ENCODE measurements around the gene DDRGK1. TPM values are rescaled to one million over a fixed set of nuclear protein-coding genes. Genes with fewer than 3 reads are reported as not detected.
A peak's percentile ranks its signal among the peaks of the same experiment; 100 is the strongest.

The DDRGK1 gene
- 10 to 100 TPM; 38.9 to 56.6 (median 50.9) TPM for polyA plus RNA-seq (ENCODE audit: insufficient read depth in 1 of 5, insufficient read length in 5 of 5, low replicate concordance in 1 of 5)
- long read RNA-seq, donor 1, transcript DDRGK1-201 (9 exons, 1,306 nt), result major isoform, 23 of 27 reads
- long read RNA-seq, donor 1, partial matches to known transcripts, result 0 of 27 reads
- long read RNA-seq, donor 1, other reads (novel, unspliced or antisense), result 0 of 27 reads
- long read RNA-seq, donor 2, transcript DDRGK1-201 (9 exons, 1,306 nt), result major isoform, 11 of 80 reads
- long read RNA-seq, donor 2, partial matches to known transcripts, result 34 of 80 reads
- long read RNA-seq, donor 2, other reads (novel, unspliced or antisense), result 32 of 80 reads
- long read RNA-seq, donor 3, transcript DDRGK1-201 (9 exons, 1,306 nt), result major isoform, 13 of 103 reads
- long read RNA-seq, donor 3, transcript DDRGK1-204 (2 exons, 865 nt), result minor isoform, 5 of 103 reads
- long read RNA-seq, donor 3, partial matches to known transcripts, result 37 of 103 reads
- long read RNA-seq, donor 3, other reads (novel, unspliced or antisense), result 48 of 103 reads
- long read RNA-seq, donor 4, transcript DDRGK1-201 (9 exons, 1,306 nt), result major isoform, 7 of 15 reads
- long read RNA-seq, donor 4, partial matches to known transcripts, result 5 of 15 reads
- long read RNA-seq, donor 4, other reads (novel, unspliced or antisense), result 0 of 15 reads
- long read RNA-seq, donor 5, transcript DDRGK1-201 (9 exons, 1,306 nt), result major isoform, 13 of 22 reads
- long read RNA-seq, donor 5, partial matches to known transcripts, result 5 of 22 reads
- long read RNA-seq, donor 5, other reads (novel, unspliced or antisense), result 0 of 22 reads
- long read RNA-seq, donor 6, transcript DDRGK1-201 (9 exons, 1,306 nt), result major isoform, 22 of 157 reads
- long read RNA-seq, donor 6, partial matches to known transcripts, result 68 of 157 reads
- long read RNA-seq, donor 6, other reads (novel, unspliced or antisense), result 61 of 157 reads
- long read RNA-seq, donor 7, transcript DDRGK1-201 (9 exons, 1,306 nt), result major isoform, 21 of 30 reads
- long read RNA-seq, donor 7, partial matches to known transcripts, result 5 of 30 reads
- long read RNA-seq, donor 7, other reads (novel, unspliced or antisense), result 0 of 30 reads
- long read RNA-seq, donor 8, partial matches to known transcripts, result 0 of 8 reads
- long read RNA-seq, donor 8, other reads (novel, unspliced or antisense), result 0 of 8 reads

DNA sequence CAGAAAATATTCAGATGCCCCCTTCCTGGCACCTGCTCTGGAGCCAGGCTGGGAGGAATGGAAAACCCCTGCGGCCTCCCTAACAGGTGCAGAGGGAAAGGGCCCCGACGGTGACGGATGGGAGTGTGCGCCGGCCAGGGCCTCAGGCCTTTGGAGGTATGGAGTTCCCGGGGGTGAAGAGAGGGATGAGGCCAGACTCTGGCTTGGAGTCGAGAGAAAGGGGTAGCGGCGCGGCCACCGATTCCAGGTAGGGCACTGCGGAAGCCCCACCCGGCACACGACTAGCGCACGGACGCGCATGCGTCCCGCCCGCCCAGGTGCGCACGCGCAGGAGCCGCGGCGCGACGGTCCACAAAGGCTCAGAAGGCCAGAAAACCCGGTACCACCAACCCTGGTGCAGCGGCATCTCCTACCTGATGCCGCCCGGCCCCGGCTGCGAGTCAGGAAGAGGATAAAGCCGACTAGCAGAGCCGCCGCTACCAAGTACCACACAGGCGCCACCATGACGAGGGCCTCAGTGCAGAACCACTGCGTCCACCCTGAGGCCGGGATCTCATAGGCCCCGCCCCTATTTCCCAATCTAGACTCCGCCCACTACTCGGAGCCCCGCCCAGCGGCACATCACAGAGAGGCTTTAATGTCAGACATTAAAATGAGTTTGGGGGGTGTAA, at the start of gene DDRGK1:
Gene DDRGK1 (minus strand): TSS at position 559 of the 671 bp plus-strand sequence. CDS start 55 bp downstream, at position 504.
- peak; percentile 86 to 87 for DNase-seq

DNA sequence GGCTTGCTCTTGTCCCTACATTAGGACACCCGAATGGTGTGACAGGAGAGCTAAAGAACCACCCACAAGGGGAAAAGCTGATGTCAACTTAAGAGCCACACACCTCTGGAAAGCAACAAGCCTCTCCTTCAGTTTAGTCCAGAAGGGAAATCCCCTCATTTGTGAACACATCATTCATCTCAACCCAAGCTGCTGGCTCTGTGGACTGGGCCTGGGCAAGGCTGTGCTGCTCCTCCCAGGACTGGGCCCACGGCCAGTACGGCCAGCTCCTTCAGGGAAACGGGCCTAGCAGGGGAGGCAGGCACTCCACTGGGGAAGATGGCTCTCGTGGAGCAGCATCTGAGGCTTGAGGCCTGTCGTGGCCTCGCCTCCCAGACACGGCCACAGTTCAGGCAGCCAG, 47.3 kb upstream of the DDRGK1 start:
- no peak for DNase-seq

DNA sequence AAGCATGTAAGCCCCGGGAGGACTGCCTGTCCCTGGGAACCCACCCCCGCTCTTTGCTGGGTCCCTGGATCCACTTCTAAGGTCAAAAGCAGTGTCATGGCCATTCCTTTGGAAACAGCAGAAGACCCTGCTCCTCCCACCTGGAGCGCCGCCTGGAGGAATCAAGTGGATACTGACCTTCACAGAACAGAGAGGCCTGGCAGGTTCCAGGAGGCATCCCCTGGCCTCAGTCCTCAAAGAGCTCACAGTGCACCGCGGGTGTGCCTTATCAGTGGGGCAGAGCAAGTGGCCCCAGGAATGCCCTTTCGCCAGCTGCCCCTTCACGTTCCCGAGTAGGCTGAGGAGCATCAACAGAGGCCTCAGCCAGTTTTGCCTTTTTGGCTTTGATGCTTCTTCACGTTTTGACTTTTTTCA, 45.6 kb upstream of the DDRGK1 start:
- no peak for DNase-seq

DNA sequence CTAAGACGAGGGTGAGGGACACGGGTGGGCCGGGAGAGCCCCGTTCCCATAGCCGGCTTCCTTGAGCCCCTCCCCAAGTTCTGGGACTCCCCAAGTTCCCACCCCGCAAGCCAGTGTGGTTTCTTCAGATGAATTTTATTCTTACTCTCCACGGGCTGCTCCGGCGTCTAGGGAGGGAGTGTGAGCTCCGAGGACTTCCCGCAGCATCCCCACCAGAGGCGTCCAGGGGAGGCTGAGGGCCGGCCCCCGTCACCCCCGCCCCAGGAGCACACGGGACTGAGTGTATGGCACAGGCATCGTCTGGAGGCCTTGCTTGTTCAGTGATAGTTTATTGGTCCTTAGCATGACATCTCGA, 44.5 kb upstream of the DDRGK1 start:
- DNase-seq, result no peak

DNA sequence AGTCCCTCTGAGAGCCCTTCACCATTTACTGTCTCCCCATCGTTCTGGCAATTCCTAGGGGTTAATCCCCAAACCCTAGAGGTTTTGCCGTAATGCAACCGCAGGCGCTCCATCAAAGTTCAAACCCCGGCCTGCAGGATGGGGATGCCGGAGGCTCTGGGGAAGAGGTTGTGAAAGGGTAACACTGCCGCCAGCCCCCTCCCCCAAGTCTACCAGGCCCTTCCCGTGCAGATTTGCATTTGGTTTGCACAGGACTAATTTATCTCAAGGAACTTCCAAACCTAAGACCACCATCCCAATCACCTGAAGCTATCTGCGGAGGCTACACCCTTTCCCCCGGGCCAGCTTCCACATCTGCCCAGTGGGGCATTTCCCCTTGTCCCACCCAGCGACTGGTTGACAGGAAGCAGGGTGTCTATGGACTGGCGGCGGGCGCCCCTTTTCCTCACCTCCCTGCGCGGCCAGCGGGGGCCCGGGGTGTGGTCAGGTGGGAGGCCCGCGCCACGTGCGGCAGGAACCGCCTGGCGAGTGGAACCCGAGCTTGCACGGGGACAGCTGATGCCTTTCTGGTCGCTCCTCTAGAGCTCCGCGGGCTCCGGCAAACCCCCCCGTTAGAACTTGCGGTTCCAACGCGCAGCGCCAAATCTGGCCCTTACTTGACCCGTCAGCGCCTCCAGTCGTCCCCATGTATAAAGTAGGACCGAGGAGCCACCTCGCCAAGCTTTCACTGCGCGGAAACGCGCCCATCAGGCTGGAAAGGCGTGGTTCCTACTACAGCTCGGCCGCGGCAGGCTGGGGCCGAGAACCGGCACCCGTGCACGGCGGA, 43.9 kb upstream of the DDRGK1 start:
- no peak for DNase-seq

DNA sequence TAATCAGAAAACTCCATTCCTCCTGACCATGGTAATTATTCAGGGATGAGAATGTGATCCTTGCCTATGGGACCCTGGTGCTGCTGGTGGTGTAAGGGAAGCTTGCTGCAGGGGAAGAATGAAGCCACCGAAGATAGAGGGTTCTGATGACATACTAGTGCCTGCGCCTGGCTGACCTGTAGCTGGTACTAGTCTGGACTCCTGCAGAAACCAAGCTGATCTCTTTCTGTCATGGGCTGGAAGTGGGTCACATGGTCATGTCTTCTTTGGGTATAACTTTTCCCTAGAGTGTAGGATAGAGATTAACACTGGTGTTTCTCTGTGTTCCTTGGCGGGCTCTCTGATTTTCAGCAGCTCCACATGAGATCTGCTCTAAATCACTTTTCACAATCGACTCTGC, 43.2 kb upstream of the DDRGK1 start:
- DNase-seq, result no peak

DNA sequence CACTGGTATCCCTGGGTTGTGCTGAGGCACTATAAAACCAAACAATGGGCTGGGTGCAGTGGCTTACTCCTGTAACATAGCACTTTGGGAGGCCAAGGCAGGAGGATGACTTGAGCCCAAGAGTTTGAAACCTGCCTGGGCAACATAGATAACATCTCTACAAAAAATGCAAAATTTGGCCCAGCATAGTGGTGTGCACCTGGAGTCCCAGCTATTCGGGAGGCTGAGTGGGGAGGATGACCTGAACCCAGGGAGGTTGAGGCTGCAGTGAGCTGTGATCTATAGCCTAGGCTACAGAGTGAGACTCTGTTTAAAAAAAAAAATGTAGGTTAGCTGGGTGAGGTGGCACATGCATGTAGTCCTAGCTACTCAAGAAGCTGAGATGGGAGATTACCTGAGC, 42.2 kb upstream of the DDRGK1 start:
- no peak for DNase-seq

DNA sequence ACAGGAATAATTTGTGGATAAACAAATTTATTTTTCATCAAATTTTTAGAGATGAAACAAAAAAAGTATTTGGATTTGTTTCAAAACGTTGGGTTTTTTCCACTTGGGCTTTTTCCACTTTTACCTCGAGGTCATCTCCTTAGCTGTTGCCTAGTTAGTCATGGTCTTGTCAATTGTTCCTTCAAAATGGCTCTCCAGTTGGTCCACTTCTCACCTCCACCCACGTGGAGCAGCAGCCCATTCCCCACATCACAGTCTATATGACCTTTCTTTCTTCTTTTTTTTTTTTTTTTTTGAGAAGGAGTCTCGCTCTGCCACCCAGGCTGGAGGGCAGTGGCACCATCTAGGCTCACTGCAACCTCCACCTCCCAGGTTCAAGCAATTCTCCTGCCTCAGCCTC, 41.2 kb upstream of the DDRGK1 start:
- no peak for DNase-seq

DNA sequence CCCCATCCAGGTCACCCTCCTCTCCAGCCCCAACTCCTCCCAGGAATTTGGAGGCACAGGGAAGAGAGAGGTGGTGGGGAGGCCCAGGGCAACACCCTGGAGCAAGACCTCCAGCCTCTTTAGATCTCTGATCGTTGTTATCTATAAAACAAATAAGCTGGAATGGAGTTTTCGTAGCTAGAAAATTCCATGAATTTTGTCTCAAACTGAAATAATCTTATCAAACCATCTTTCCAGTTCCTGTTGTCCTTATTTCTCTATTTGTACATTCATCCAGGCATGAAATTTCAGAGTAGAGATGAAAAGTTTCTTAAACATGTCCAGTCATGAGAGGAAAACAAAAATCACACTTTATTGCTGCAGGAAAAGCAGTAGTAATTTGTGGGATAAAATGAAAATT, 40.7 kb upstream of the DDRGK1 start:
- no peak for DNase-seq

DNA sequence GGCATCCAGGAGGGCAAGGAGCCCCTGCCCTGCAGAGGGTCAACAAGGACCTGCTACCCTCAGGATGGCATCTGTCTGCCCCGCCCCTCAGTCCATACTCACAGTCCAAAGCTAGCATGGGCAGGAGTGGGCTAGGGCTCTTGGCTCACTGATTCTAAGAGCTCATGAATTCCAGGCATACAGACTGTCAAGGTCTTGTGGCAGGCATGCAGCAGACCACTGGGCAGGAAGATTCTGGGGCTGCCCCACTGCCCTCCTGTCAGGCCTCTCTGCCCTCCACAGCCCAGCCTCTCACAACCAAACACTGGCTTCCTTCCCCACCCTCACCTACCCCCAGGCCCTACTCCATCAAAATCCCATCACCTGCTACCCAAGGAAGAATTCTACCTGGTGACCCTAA, 40.1 kb upstream of the DDRGK1 start:
- DNase-seq, result no peak

DNA sequence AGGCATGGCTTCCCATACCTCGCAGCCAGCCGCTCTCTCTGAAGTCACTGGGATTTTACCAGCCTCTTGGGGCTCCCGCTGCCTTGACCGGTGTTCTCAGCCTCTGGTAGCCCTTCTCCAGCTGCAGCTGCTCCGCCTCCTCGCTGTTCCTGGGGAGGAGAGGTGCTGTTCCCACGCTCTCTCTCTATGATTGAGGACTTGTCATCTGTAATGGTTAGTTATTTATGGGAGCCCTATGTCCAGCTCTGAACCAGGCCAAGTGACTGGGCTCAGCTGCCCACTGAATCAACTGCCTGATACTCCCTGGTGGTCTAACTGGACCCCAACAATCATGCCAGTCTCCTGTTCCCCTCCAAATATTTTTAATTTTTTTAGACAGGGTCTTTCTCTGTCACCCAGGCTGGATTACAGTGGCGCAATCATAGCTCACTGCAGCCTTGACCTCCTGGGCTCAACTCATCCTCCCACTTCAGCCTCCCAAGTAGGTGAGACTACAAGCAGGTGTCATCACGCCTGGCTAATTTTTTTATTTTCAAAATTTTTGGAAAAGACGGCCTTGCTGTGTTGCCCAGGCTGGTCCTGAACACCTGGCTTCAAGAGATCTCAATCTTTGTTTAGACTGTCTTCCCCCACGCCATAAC, 39.4 kb upstream of the DDRGK1 start:
- no peak for DNase-seq

DNA sequence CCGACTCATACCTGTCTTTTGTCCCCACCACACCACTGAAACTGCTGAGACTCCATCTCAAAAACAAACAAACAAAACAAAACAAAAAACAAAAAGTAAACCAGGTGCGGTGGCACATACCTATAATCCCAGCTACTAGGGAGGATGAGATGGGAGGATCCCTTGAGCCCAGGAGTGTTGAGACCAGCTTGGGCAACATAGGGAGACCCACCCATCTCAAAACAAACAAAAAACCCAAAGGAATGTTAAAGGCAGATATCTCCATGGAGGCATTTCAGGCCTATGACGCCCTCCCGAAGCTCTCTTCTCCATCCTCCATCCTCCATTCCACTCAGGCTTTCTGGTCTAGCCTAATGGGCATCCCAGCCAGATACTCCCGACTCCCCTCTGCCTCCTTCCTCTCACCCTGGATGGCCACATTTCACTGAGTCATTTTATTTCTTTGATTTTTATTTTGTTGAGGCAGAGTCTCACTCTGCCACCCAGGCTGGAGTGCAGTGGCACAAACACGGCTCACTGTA, 37.8 kb upstream of the DDRGK1 start:
- no peak for DNase-seq

DNA sequence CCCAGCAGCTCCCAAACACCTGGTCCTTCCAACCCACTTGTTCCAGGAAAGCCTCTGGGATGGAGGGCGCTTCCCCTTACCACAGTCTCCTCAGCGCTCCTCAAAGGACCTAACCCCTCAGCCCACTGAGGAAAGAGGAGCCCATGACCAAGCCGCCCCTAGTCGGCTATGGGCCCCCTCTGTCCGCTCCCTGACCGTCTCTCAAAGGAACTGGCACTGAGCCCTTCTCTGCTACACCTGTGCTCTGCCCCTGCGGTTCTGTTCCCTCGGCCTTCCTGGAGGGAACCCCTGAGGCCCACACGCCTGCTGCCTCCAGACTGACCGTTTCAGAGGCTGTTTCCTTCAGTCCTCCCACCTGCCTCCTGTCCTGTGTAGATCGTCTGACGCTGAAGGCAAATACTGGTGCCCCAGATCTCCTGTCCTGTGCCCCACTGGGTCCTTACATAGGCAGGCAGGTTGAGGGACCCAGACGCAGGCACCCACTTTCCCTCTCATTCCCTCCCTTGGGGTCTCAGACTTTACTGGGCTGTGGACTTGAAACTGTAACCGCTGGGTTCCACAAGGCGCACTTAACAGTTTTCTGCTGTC, 36.4 kb upstream of the DDRGK1 start:
- DNase-seq, result no peak

DNA sequence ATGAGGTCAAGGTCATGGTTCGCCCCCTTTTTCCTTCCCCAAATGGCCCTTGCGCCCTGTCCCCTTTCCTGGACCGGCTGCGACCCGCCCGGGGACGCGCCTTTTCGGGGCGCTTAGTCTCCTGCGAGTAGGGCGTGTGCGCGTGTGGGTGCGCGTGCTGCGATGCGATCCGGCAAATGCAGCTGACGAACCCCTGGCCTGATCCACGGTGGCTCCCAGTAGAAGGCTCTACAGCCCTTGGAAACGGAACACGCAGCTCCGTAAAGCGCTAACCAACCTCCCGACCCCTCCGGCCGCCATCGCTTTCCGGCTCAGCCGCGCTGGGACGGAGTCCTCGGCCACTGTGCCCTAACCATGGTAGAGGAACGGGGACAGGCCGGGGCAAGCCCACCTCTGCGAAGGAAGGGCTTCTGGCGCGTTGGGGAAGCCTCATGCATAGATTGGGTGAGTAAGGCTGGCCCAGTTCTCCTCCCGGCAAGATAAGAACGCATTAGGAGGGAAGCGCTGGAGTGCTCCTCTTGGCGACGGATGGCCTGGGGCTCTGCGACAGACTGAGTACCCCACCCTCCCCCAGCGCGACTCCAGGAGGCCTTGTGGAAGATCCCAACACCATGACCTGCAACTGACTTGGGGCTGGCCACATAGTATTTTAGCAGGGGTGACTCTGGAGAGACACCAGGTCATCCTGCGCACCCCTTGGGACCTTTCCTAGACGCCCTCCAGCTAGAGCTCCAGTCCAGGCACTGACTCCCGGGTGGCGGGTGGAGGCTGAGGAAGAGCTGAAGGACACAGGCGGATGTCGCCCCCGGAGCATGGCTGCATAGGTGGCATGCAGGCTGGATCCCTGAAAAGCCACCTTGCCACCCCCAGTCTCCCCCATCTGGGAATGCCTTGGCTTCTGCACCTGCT, 35.6 kb upstream of the DDRGK1 start:
- DNase-seq, result no peak

DNA sequence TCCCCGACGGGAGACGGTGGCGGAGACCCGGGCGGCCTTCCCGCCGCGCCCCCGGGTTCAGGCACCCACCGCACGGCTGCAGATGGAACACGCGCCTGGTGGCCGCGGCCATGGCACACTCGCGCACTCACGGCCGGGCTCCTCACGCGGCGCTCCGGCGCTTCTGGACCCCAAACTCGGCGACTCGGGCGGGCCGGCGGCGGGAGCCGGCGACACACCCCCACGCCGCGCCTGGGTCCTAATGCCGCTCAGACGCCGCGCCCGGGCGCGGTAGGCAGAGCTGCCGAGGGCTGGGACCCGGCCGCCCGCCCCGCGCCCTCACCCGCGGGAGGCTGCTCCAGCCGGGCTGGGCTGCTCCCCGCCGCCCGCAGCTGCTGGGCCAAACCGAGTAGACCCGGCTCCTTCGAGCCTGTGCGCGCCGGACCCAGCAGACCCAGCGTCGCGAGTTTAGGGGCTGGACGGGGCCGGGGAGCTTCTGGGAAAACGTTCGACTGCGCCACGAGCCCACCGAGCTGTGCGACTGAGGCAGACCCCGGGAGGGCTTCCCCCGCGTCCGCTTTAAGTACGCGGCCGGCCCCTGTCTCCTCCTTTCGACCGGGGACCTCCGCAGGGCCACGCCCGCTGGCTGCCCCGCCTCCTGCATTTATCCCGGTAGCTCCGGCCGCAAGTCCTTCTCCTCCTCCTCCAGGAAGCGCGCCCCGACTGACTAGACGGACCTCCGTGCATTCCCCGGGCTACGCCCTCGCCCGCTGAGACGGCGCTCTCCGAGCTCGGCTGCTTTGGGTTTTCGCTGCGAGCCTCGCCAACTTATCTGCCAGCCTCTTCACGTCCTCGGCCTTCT, 34.8 kb upstream of the DDRGK1 start, which contains the start of gene SLC4A11:
Gene SLC4A11 (minus strand): TSS at position 165 of the 841 bp plus-strand sequence. CDS start 53 bp downstream, at position 112.
- no peak for DNase-seq

DNA sequence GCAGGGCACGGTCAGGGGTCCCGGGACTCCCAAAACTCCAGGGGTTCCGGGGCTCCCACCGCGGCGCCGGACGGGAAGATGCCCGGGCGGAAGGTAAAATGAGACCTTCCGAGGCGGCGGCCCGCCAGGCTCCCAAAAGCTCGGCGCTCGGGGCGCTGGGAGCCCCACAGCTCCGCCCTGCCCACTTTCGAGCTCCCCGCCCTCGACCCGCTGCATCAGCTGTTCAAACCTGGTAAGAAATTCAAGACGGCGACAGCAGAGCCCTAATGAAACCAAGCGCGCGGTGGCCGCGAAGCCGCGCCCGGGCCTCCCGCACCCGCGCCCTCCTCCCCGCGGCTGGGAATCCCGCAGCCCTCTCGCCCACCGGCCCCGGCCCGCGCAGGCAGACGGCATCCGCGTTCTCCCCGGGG, 34.1 kb upstream of the DDRGK1 start:
- DNase-seq, result no peak

DNA sequence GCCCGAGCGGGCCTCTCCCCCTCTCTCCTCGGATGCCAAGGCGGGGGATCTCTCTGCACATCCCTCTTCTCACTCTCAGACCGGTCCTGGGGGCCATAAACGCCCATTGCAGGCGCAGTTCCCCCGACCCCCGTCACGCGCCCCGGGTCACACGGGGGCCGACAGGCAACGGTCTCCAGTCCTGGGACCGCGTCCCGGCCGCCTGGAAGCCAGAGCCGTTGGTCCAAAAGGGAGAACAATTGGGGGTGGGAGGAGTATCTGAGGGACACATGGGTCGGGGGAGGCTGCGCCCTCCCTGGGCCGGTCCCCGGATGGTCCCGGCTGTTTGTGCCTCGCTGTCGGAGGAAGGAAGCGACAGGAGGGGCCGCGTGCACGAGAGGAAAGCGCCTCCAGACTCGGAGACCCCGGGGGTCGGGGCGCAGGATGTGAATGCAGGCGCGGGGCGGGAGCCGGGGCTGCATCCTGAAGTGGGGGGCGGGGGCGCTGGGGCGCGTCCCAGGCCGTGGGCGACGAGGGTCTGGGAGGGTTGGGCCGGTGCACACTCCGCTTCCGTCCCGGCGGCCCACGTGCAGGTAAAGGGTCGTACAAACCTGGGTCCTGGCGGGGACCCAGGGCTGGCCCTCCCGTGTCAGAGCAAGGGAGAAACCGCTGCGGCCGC, 33.6 kb upstream of the DDRGK1 start:
- DNase-seq, result no peak
